ENCODE results near the gene OR6C4. TPM values are rescaled to one million over a fixed set of nuclear protein-coding genes. Genes with fewer than 3 reads are reported as not detected.

OR6C4 gene
- total RNA-seq, 2 donors from 2014 or later: not detected

Other genes with a start within 250 kb of the OR6C4 start
- gene OR6C1, start 235.3 kb upstream of the OR6C4 start, total RNA-seq: not detected
- not detected for gene OR6C3, start 218.9 kb upstream of the OR6C4 start, total RNA-seq
- gene OR6C75, start 186.6 kb upstream of the OR6C4 start, total RNA-seq: not detected
- not detected for gene OR6C65, start 149.1 kb upstream of the OR6C4 start, total RNA-seq
- gene OR6C76, start 123.3 kb upstream of the OR6C4 start, total RNA-seq: not detected
- gene OR6C2, start 105.5 kb upstream of the OR6C4 start, total RNA-seq: not detected
- gene OR6C70, start 79.5 kb upstream of the OR6C4 start, total RNA-seq: not detected
- not detected for gene OR6C68, start 57.2 kb upstream of the OR6C4 start, total RNA-seq
- gene OR2AP1, start 22.9 kb downstream of the OR6C4 start, total RNA-seq: under 1 TPM in 1 of 2 donors, not detected in 1; 0.15 TPM
- not detected for gene OR10P1, start 87.3 kb downstream of the OR6C4 start, total RNA-seq
- 1 to 10 TPM; 3.2 to 8.7 TPM for gene ITGA7, start 158.3 kb downstream of the OR6C4 start, total RNA-seq
- gene BLOC1S1, start 166.4 kb downstream of the OR6C4 start, total RNA-seq: 100 to 1,000 TPM; 104 to 118 TPM
- gene RDH5, start 170.8 kb downstream of the OR6C4 start, total RNA-seq: 10 to 100 TPM; 13.0 to 13.5 TPM
- 100 to 1,000 TPM; 211 to 237 TPM for gene CD63, start 179.4 kb downstream of the OR6C4 start, total RNA-seq
- gene GDF11, start 193.5 kb downstream of the OR6C4 start, total RNA-seq: 10 to 100 TPM in 1 of 2 donors, 1 to 10 TPM in 1; 7.4 to 14.1 TPM